GM12872 (cell line): ENCODE measurements around the gene MYZAP.

ENCODE experiments used
- TF ChIP-seq, protein P1 (sequence below): IDR thresholded peaks from 3 replicates; pipeline ENCODE4 v1.5.1; 2011; ENCODE audit warnings: low read depth, mild to moderate bottlenecking, low read length, moderate library complexity; ENCODE audit not compliant: insufficient read depth

Gene MYZAP

DNA sequence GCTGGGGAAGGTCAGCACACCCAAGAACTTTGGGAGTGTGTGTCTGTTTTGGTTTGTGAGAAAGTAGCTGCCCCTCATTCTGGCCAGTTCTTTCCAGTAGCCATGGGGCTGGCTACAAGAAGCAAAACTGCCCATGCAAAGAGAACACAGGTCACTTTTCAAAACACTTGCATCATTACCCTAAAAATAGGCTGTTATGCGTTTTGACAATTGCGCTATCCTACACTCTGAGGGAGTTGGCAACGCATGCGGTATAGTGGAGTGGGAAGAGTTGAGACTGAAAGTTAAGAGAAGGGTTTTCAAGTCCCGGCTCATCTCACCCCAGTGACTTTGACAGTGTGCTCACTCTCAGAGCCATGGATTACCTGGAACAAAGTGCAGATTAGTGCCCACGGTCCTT lies 41.8 kb upstream of the MYZAP start:
- TF ChIP-seq, protein P1, sequence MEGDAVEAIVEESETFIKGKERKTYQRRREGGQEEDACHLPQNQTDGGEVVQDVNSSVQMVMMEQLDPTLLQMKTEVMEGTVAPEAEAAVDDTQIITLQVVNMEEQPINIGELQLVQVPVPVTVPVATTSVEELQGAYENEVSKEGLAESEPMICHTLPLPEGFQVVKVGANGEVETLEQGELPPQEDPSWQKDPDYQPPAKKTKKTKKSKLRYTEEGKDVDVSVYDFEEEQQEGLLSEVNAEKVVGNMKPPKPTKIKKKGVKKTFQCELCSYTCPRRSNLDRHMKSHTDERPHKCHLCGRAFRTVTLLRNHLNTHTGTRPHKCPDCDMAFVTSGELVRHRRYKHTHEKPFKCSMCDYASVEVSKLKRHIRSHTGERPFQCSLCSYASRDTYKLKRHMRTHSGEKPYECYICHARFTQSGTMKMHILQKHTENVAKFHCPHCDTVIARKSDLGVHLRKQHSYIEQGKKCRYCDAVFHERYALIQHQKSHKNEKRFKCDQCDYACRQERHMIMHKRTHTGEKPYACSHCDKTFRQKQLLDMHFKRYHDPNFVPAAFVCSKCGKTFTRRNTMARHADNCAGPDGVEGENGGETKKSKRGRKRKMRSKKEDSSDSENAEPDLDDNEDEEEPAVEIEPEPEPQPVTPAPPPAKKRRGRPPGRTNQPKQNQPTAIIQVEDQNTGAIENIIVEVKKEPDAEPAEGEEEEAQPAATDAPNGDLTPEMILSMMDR, result no peak

DNA sequence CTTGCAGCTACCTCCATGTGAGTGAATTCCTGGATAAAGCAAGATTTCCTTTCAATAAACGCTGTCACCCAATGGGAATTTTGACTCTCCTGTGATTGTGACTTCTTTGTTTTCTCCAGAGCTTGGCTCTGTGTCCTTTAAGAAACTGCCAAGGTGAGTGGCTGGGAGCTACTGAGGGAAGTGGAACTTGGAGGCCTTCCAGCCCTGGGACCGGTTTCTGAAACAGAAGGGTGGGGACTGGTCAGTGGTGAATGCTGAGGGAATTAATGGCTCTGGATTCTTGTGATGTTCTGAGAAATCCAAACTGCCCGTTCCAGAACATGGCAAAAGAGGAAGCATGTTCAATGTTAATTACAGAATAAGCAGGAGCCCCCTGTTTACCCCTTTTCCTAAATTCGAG lies 41.1 kb upstream of the MYZAP start:
- TF ChIP-seq, protein P1, result no peak

DNA sequence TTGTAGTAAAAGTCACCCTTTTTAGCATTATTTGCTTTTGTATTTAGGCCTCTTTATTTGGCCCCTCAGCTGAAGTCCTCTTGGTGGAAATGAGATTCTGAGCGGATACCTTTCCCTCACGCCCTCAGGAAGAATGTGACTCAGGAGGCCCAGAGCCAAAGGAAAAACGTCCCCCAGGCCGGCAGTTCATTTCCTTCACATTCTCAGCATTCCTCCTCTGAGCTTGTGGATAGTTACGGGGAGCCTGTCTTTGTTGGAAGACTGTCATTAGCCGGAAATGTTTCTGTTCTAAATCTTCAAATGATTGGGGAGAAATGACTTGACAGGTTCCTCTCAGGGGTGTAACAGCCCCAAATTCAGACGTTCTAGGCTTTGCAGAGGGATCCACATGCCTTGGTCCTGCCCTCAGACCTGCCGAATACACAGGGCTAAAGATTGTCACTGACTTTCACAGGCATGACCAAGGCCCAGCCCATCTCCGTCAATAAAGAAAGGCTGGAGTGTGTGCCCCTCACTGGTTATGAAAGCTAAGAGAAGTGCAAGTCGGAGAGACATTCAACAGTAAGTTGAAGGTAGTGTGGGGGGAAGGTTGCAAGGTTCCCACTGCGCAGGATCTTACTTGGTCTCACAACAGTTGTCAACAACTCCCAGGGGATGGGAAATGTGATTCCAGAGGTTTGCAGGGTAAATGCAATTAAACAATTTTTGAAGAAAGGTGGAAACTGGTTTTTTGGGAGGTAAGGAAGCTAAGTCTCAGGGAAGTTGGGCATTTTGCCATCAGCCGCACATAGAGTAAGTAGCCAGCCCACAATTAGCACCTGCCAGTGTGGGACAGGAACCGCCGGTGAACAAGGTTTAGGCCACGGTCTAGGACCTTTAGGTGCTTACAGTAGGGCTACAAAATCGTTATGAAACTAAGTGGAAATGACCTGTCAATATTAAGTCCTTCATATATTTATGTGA lies 39.7 kb upstream of the MYZAP start:
- TF ChIP-seq, protein P1, result no peak

DNA sequence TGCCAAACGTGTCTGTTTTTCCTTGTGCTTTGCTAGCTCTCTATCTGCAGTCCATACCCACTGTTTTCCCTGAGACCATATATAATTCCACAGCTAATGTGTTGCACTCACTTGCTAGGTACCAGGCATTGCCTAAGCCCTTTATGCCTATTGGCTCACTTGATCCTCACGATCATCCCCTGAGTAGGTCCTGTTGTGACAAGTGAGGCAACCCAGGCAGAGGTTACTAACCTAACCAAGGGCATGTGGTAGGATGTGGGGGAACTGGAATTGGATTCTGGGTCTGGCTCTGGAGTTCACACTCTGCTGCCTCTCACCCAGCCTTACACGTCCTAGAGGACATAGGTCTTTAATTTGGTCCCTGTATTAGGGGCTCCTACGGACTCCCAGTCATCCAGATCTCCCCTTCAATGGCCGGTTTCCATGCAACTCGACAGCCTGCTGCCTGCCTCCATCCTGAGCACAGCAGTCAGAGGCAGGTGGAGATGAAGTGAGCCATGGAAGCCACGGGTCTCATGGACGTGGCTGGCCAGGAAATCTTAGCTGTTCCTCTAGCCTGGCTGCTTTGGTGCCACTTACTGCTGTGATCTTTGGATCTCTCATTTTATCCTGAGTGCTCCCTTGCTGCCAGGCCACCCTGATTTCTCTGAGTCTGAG lies 38.9 kb upstream of the MYZAP start:
- TF ChIP-seq, protein P1, result no peak

DNA sequence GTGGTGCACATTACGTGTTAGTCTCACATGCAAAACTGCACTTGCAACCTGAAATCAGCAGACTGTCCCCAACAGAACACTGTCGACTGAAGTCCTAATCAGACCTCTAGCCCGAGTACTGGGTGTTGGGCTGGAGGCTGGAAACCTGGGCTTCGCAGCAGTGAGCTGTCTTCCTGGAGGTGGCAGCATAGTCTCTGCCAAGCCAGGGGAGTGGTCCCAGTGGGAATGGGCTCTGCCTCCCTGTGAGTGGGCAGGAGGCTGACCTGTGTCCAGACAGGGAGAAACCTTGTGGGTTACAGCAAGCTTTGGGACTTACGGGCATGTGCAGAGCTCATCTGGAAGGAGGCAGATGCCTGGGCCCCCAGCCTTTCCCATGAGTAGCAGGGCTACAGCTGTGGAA lies 38.2 kb upstream of the MYZAP start:
- TF ChIP-seq, protein P1, result no peak

DNA sequence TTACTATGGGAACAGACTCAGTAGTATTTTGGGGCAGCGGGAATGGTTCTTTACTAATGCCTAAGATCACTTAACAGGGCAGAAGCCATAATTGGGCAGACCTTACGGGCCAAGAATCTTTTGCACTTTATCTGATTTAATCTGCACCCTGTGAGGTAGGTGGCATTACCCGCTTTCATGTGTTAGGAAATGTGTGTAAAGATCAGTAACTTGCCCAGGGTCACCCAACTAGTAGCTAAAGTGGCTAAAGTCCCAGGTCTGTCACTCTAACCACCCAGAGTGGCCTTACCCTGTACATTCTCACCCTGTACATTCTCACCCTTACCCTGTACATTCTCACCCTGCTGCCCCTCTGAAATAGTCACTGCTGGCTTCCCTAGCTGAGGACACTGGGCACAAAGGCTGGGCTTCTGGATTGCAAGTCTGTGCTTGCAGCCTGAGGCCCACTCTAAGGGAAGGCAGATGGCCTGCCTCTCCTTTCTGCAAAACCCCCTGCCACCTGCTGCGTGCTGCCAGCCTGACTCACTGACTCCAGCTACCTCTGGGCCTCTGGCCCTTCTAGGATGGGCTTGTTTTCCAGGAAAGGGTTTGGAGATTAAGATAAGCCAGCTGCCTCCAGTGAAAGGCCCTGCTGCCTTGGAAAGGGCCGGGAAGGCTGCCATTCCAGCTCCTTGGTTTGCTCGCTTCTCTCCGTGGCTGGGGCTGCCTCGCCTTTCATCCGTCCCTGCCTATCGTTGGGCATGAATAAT lies 37.5 kb upstream of the MYZAP start:
- TF ChIP-seq, protein P1, result no peak

DNA sequence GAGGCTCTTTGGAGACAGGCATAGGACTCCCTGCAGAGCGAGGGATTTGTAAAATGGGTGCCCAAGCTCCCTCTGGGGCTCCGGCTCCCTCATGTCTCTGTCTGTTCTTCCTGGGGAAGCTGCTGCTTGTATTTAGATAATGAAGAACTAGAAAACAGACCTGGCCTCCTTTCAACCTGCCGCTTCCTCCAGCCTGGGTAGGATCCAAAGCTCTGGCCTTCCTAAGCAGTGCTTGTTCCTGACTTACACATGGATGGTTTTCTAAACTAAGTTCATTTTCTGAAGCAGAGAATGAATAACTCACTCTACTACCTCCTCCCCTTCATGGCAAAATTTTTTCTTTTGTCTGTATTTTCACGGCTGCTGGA lies 36.9 kb upstream of the MYZAP start:
- TF ChIP-seq, protein P1, result no peak
